Neural cell (in vitro differentiated cells): ENCODE measurements around the gene LDLRAD3.

Experiments used
- CTCF ChIP-seq: fragments of 450-650 bp; IDR thresholded peaks from 2 replicates; pipeline ENCODE4 v1.5.1; 2014; ENCODE audit warnings: antibody characterized with exemption, mild to moderate bottlenecking, moderate library complexity; ENCODE audit not compliant: poor library complexity, severe bottlenecking
- EP300 ChIP-seq: fragments of 450-650 bp; conservative IDR thresholded peaks from 2 replicates; pipeline ENCODE4 v1.6.1; 2014; ENCODE audit warnings: antibody characterized with exemption, mild to moderate bottlenecking, moderate library complexity; ENCODE audit not compliant: poor library complexity, severe bottlenecking
- EZH2 ChIP-seq: fragments of 200-600, 300-800 bp; shearing (Covaris generic), sonication (generic); IDR thresholded peaks from 2 replicates; pipeline ENCODE4 v1.6.1; 2014; ENCODE audit warnings: antibody characterized with exemption, low read length, borderline replicate concordance, mild to moderate bottlenecking; ENCODE audit not compliant: insufficient read depth, poor library complexity, severe bottlenecking
- MXI1 ChIP-seq: fragments of 450-650 bp; conservative IDR thresholded peaks from 2 replicates; pipeline ENCODE4 v1.6.1; 2014; ENCODE audit warnings: antibody characterized with exemption, mild to moderate bottlenecking; ENCODE audit not compliant: poor library complexity, severe bottlenecking
- RAD21 ChIP-seq: fragments of 450-650 bp; conservative IDR thresholded peaks from 2 replicates; pipeline ENCODE4 v1.6.1; 2014; ENCODE audit warnings: antibody characterized with exemption, mild to moderate bottlenecking, moderate library complexity
- SMC3 ChIP-seq: fragments of 450-650 bp; conservative IDR thresholded peaks from 2 replicates; pipeline ENCODE4 v1.6.1; 2014; ENCODE audit warnings: antibody characterized with exemption, mild to moderate bottlenecking, moderate library complexity; ENCODE audit not compliant: poor library complexity
- TAF1 ChIP-seq: IDR thresholded peaks from 2 replicates; pipeline ENCODE4 v1.6.1; 2012; ENCODE audit warnings: low read depth

- TF ChIP-seq MXI1 (no peak), CTCF (no peak), TAF1 (no peak), EZH2 (no peak), SMC3 (no peak), RAD21 (no peak), EP300 (no peak)
These were observed 16.8 kb upstream of the LDLRAD3 start for GRCh38 chr11:35927104-35927503.
